SK-N-SH treated with all-trans-retinoic acid at 6 μM for 48 hours (cell line): ENCODE data around the gene NFIA.

Experiments
- ATAC-seq: fragments of 200-7000 bp; cut with Tn5 transposase; 3 replicates; pipeline ENCODE4 v1.9.1; 2020; ENCODE audit warnings: mild to moderate bottlenecking, moderate library complexity
- ARNTL ChIP-seq: fragments of 450-650 bp; formaldehyde crosslinking; IDR thresholded peaks from 2 replicates; pipeline ENCODE4 v1.5.0; 2020; ENCODE audit warnings: low read depth, mild to moderate bottlenecking, moderate library complexity, borderline replicate concordance
- BACH2 ChIP-seq: fragments of 250-450 bp; sonication (Bioruptor Pico); IDR thresholded peaks from 2 replicates; pipeline ENCODE4 v1.9.0; 2021; ENCODE audit warnings: mild to moderate bottlenecking, borderline replicate concordance
- CSDC2 ChIP-seq: fragments of 250-450 bp; sonication (Bioruptor Pico); IDR thresholded peaks from 2 replicates; pipeline ENCODE4 v1.5.0; 2020; ENCODE audit warnings: mild to moderate bottlenecking, moderate library complexity
- ESRRG ChIP-seq: fragments of 250-450 bp; sonication (Bioruptor Pico); IDR thresholded peaks from 2 replicates; pipeline ENCODE4 v1.6.1; 2021; ENCODE audit warnings: mild to moderate bottlenecking
- ISL1 ChIP-seq: fragments of 250-450 bp; sonication (Bioruptor Pico); IDR thresholded peaks from 2 replicates; pipeline ENCODE4 v2.1.2; 2022; ENCODE audit warnings: mild to moderate bottlenecking, moderate library complexity
- OSR1 ChIP-seq: fragments of 250-450 bp; sonication (Bioruptor Pico); IDR thresholded peaks from 2 replicates; pipeline ENCODE4 v1.8.0; 2022; ENCODE audit warnings: moderate library complexity, mild to moderate bottlenecking, inconsistent platforms
- PPARA ChIP-seq: fragments of 250-450 bp; sonication (Bioruptor Pico); IDR thresholded peaks from 2 replicates; pipeline ENCODE4 v1.5.0; 2020; ENCODE audit warnings: mild to moderate bottlenecking, borderline replicate concordance
- RARB ChIP-seq: fragments of 250-450 bp; sonication (Bioruptor Pico); IDR thresholded peaks from 2 replicates; pipeline ENCODE4 v1.8.0; 2021; ENCODE audit warnings: mild to moderate bottlenecking, moderate library complexity
- SNAI2 ChIP-seq: fragments of 250-450 bp; sonication (Bioruptor Pico); IDR thresholded peaks from 2 replicates; pipeline ENCODE4 v1.5.0; 2020; ENCODE audit warnings: mild to moderate bottlenecking, moderate library complexity
- TCF4 ChIP-seq: fragments of 250-450 bp; sonication (Bioruptor Pico); IDR thresholded peaks from 2 replicates; pipeline ENCODE4 v1.8.0; 2021; ENCODE audit warnings: mild to moderate bottlenecking, moderate library complexity, borderline replicate concordance
- TOX ChIP-seq: fragments of 250-450 bp; sonication (Bioruptor Pico); IDR thresholded peaks from 2 replicates; pipeline ENCODE4 v1.8.0; 2021; ENCODE audit warnings: mild to moderate bottlenecking, moderate library complexity, borderline replicate concordance
- ZC3H10 ChIP-seq: fragments of 250-450 bp; sonication (Bioruptor Pico); IDR thresholded peaks from 2 replicates; pipeline ENCODE4 v1.5.1; 2021; ENCODE audit warnings: mild to moderate bottlenecking, moderate library complexity
- ZFP3 ChIP-seq: fragments of 250-450 bp; sonication (Bioruptor Pico); IDR thresholded peaks from 2 replicates; pipeline ENCODE4 v1.5.0; 2020; ENCODE audit warnings: mild to moderate bottlenecking, moderate library complexity
- ZFP30 ChIP-seq: fragments of 450-650 bp; formaldehyde crosslinking; IDR thresholded peaks from 2 replicates; pipeline ENCODE4 v1.5.0; 2022; ENCODE audit warnings: mild to moderate bottlenecking, moderate library complexity
- ZNF565 ChIP-seq: fragments of 450-650 bp; formaldehyde crosslinking; conservative IDR thresholded peaks from 2 replicates; pipeline ENCODE4 v1.5.0; 2020; ENCODE audit warnings: low read depth, mild to moderate bottlenecking, moderate library complexity
- ZNF70 ChIP-seq: fragments of 450-650 bp; formaldehyde crosslinking; IDR thresholded peaks from 2 replicates; pipeline ENCODE4 v1.5.0; 2020; ENCODE audit warnings: mild to moderate bottlenecking, moderate library complexity
- ZNF8 ChIP-seq: fragments of 450-650 bp; formaldehyde crosslinking; IDR thresholded peaks from 2 replicates; pipeline ENCODE4 v1.5.0; 2020; ENCODE audit warnings: mild to moderate bottlenecking, moderate library complexity
- TF ChIP-seq, protein P1 (sequence below): fragments of 250-450 bp; sonication (Bioruptor Pico); IDR thresholded peaks from 2 replicates; pipeline ENCODE4 v1.8.0; 2021; ENCODE audit warnings: low read depth, mild to moderate bottlenecking, moderate library complexity, borderline replicate concordance
- TF ChIP-seq, protein P2 (sequence below): fragments of 250-450 bp; sonication (Bioruptor Pico); IDR thresholded peaks from 2 replicates; pipeline ENCODE4 v1.5.1; 2021; ENCODE audit warnings: mild to moderate bottlenecking, moderate library complexity
- TF ChIP-seq, protein P3 (sequence below): fragments of 250-450 bp; sonication (Bioruptor Pico); IDR thresholded peaks from 2 replicates; pipeline ENCODE4 v1.8.0; 2020; ENCODE audit warnings: mild to moderate bottlenecking, moderate library complexity, borderline replicate concordance
- TF ChIP-seq, protein P4 (sequence below): fragments of 250-450 bp; sonication (Bioruptor Pico); IDR thresholded peaks from 2 replicates; pipeline ENCODE4 v1.5.0; 2020; ENCODE audit warnings: mild to moderate bottlenecking, moderate library complexity
- TF ChIP-seq, protein P5 (sequence below): fragments of 250-450 bp; sonication (Bioruptor Pico); IDR thresholded peaks from 2 replicates; pipeline ENCODE4 v1.5.1; 2020; ENCODE audit warnings: low read depth, mild to moderate bottlenecking, moderate library complexity

NFIA gene

DNA sequence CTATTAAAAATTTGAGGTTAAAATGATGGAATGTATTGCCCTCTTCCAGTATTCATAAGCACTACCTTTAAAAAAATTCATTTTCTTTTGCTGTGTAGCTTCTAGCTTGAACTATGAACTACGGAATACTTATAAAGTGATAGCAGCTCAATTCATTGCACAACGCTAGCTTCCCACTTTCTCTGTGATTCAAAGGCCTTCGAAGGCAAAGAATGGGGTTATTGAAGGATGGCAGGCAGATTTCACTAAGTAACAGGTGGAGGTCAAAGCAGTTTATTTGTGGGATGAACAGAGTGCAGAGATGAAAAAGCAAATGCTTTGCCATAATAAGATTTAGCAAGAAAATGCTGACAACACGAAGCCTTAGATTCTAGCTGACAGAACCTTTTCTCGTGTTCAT lies 290.6 kb downstream of the NFIA start:
- no peak for ATAC-seq
- TF ChIP-seq BACH2 (CRISPR knock-in tag), result no peak
- TF ChIP-seq, protein P1, sequence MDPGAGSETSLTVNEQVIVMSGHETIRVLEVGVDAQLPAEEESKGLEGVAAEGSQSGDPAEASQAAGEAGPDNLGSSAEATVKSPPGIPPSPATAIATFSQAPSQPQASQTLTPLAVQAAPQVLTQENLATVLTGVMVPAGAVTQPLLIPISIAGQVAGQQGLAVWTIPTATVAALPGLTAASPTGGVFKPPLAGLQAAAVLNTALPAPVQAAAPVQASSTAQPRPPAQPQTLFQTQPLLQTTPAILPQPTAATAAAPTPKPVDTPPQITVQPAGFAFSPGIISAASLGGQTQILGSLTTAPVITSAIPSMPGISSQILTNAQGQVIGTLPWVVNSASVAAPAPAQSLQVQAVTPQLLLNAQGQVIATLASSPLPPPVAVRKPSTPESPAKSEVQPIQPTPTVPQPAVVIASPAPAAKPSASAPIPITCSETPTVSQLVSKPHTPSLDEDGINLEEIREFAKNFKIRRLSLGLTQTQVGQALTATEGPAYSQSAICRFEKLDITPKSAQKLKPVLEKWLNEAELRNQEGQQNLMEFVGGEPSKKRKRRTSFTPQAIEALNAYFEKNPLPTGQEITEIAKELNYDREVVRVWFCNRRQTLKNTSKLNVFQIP, result no peak
- TF ChIP-seq CSDC2 (CRISPR knock-in tag), result no peak
- TF ChIP-seq, protein P2, sequence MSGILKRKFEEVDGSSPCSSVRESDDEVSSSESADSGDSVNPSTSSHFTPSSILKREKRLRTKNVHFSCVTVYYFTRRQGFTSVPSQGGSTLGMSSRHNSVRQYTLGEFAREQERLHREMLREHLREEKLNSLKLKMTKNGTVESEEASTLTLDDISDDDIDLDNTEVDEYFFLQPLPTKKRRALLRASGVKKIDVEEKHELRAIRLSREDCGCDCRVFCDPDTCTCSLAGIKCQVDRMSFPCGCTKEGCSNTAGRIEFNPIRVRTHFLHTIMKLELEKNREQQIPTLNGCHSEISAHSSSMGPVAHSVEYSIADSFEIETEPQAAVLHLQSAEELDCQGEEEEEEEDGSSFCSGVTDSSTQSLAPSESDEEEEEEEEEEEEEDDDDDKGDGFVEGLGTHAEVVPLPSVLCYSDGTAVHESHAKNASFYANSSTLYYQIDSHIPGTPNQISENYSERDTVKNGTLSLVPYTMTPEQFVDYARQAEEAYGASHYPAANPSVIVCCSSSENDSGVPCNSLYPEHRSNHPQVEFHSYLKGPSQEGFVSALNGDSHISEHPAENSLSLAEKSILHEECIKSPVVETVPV, result no peak
- no peak for TF ChIP-seq ZFP30 (CRISPR knock-in tag)
- TF ChIP-seq, protein P3, sequence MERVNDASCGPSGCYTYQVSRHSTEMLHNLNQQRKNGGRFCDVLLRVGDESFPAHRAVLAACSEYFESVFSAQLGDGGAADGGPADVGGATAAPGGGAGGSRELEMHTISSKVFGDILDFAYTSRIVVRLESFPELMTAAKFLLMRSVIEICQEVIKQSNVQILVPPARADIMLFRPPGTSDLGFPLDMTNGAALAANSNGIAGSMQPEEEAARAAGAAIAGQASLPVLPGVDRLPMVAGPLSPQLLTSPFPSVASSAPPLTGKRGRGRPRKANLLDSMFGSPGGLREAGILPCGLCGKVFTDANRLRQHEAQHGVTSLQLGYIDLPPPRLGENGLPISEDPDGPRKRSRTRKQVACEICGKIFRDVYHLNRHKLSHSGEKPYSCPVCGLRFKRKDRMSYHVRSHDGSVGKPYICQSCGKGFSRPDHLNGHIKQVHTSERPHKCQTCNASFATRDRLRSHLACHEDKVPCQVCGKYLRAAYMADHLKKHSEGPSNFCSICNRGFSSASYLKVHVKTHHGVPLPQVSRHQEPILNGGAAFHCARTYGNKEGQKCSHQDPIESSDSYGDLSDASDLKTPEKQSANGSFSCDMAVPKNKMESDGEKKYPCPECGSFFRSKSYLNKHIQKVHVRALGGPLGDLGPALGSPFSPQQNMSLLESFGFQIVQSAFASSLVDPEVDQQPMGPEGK, result no peak
- TF ChIP-seq ISL1 (CRISPR knock-in tag), result no peak
- no peak for TF ChIP-seq ARNTL (CRISPR knock-in tag)
- no peak for TF ChIP-seq ZC3H10 (CRISPR knock-in tag)
- TF ChIP-seq, protein P4, sequence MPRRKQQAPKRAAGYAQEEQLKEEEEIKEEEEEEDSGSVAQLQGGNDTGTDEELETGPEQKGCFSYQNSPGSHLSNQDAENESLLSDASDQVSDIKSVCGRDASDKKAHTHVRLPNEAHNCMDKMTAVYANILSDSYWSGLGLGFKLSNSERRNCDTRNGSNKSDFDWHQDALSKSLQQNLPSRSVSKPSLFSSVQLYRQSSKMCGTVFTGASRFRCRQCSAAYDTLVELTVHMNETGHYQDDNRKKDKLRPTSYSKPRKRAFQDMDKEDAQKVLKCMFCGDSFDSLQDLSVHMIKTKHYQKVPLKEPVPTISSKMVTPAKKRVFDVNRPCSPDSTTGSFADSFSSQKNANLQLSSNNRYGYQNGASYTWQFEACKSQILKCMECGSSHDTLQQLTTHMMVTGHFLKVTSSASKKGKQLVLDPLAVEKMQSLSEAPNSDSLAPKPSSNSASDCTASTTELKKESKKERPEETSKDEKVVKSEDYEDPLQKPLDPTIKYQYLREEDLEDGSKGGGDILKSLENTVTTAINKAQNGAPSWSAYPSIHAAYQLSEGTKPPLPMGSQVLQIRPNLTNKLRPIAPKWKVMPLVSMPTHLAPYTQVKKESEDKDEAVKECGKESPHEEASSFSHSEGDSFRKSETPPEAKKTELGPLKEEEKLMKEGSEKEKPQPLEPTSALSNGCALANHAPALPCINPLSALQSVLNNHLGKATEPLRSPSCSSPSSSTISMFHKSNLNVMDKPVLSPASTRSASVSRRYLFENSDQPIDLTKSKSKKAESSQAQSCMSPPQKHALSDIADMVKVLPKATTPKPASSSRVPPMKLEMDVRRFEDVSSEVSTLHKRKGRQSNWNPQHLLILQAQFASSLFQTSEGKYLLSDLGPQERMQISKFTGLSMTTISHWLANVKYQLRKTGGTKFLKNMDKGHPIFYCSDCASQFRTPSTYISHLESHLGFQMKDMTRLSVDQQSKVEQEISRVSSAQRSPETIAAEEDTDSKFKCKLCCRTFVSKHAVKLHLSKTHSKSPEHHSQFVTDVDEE (CRISPR knock-in tag), result no peak
- no peak for TF ChIP-seq ZFP3 (CRISPR knock-in tag)
- TF ChIP-seq, all 23 proteins: peak for 0

DNA sequence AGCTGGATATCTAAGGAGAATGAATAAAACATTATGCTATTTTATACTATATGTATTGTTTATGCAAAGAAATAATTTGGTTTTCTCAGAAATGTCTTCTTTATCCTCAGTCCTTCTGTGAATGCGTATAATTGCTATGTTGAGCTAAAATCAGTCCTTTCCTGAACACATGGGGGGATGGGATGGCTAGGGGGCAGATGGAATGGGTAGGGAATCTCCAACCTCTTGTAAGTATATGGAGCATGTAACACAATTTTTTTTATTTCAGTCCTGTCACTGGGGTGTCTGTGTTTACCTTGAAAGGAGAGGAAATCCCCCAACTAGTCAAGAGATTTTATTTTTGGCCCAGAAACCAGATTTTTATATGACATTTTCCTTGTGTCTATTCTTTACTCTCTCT lies 291.8 kb downstream of the NFIA start:
- ATAC-seq, result no peak
- TF ChIP-seq CSDC2 (CRISPR knock-in tag) (no peak), ISL1 (CRISPR knock-in tag) (no peak), TCF4 (CRISPR knock-in tag) (no peak), RARB (CRISPR knock-in tag) (no peak), ESRRG (no peak), ZNF8 (CRISPR knock-in tag) (no peak), ARNTL (CRISPR knock-in tag) (no peak), OSR1 (no peak), TOX (CRISPR knock-in tag) (no peak)
- TF ChIP-seq, protein P5, sequence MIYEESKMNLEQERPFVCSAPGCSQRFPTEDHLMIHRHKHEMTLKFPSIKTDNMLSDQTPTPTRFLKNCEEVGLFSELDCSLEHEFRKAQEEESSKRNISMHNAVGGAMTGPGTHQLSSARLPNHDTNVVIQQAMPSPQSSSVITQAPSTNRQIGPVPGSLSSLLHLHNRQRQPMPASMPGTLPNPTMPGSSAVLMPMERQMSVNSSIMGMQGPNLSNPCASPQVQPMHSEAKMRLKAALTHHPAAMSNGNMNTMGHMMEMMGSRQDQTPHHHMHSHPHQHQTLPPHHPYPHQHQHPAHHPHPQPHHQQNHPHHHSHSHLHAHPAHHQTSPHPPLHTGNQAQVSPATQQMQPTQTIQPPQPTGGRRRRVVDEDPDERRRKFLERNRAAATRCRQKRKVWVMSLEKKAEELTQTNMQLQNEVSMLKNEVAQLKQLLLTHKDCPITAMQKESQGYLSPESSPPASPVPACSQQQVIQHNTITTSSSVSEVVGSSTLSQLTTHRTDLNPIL (CRISPR knock-in tag), result no peak
- TF ChIP-seq, protein P2, result no peak

DNA sequence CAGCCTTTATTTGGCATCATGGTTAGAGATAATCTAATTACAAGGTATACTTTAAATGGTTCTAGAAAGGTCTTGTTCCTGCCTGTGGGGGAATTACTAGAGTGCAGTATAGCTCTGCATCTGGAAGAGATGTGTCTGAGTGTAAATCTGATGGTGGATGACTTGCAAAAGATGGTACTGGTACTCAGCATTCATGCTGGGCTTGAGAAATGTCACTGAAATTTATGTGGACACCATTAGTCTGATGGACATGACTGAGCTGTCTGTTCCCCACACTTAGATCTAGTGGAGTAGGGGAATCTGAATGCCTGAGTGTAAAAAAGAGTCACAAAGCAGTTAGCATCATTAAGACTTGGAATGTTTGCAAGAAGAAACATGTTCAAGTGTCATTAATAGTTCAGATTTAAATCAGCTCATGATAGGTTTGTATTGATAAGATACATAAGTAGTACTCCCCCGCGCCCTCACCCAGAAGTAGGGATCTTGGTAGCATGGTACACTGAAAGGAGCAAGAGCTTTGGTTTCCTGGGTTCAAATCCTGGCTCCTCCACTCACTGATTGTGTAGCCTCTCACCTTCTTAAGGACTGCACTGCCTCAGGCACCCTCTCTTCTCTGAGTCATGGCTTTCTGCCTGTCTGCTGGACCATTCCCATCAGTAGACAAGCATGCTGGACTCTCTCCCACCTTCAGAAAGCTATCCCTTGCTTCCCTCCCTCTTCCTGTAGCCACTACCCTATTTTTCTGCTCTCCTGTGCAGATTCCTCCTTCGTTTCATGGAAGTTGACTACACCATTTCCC lies 292.9 kb downstream of the NFIA start:
- ATAC-seq, result no peak
- TF ChIP-seq RARB (CRISPR knock-in tag), result no peak
- TF ChIP-seq, protein P3, result no peak
- no peak for TF ChIP-seq SNAI2 (CRISPR knock-in tag)
- TF ChIP-seq BACH2 (CRISPR knock-in tag), result no peak
- TF ChIP-seq ZNF70, result no peak
- TF ChIP-seq ZNF565 (CRISPR knock-in tag), result no peak
- no peak for TF ChIP-seq TCF4 (CRISPR knock-in tag)
- TF ChIP-seq, protein P1, result no peak
- no peak for TF ChIP-seq ZNF8 (CRISPR knock-in tag)
- no peak for TF ChIP-seq PPARA (CRISPR knock-in tag)
